Trophoblast cell (in vitro differentiated cells and primary cell): ENCODE data around the gene WLS.
"Not testable (repeated sequence)": the region's sequence is repeated elsewhere in the genome, so short reads cannot be mapped to it uniquely, and the experiment has no call there.

Experiments used
- DNase-seq, 2 donors: peaks; one replicate each; pipeline ENCODE4 v3.0.0-alpha.2; 2016
- H2AFZ ChIP-seq: 2 replicates; pipeline ENCODE4 v1.6.1; 2013; ENCODE audit warnings: low read length, moderate library complexity, mild to moderate bottlenecking; ENCODE audit not compliant: insufficient read depth, poor library complexity
- H2AK5ac ChIP-seq: 2 replicates; pipeline ENCODE4 v1.6.1; 2013; ENCODE audit warnings: mild to moderate bottlenecking, low read length
- H2BK120ac ChIP-seq: 2 replicates; pipeline ENCODE4 v1.6.1; 2013; ENCODE audit warnings: low read length, mild to moderate bottlenecking, moderate library complexity; ENCODE audit not compliant: insufficient read depth, poor library complexity
- H2BK12ac ChIP-seq: 2 replicates; pipeline ENCODE4 v1.6.1; 2013; ENCODE audit warnings: mild to moderate bottlenecking, low read length, moderate library complexity
- H2BK5ac ChIP-seq: 2 replicates; pipeline ENCODE4 v1.6.1; 2013; ENCODE audit warnings: low read length, low read depth, moderate library complexity, mild to moderate bottlenecking; ENCODE audit not compliant: poor library complexity
- H3K14ac ChIP-seq: 2 replicates; pipeline ENCODE4 v1.6.1; 2013; ENCODE audit warnings: mild to moderate bottlenecking, low read length
- H3K18ac ChIP-seq: 2 replicates; pipeline ENCODE4 v1.6.1; 2013; ENCODE audit warnings: mild to moderate bottlenecking, low read length
- H3K23ac ChIP-seq: 2 replicates; pipeline ENCODE4 v1.6.1; 2013; ENCODE audit warnings: low read length
- H3K27ac ChIP-seq: 2 replicates; pipeline ENCODE4 v1.5.1; 2013; ENCODE audit warnings: low read depth, mild to moderate bottlenecking, inconsistent platforms, low read length, moderate library complexity
- H3K27me3 ChIP-seq: 2 replicates; pipeline ENCODE4 v1.6.1; 2013; ENCODE audit warnings: inconsistent platforms, mild to moderate bottlenecking, low read length, moderate library complexity; ENCODE audit not compliant: insufficient read depth
- H3K36me3 ChIP-seq, 2 experiments: 1 replicate in 1 of 2; 2 replicates in 1 of 2; pipeline ENCODE4 v1.6.1; 2013; ENCODE audit warnings: low read length in 2 of 2, mild to moderate bottlenecking in 2 of 2, moderate library complexity in 1 of 2; ENCODE audit not compliant: insufficient read depth in 2 of 2, control insufficient read depth in 1 of 2
- H3K4ac ChIP-seq: 2 replicates; pipeline ENCODE4 v1.6.1; 2013; ENCODE audit warnings: low read depth, mild to moderate bottlenecking, low read length, moderate library complexity
- H3K4me1 ChIP-seq, 2 experiments: 1 replicate in 1 of 2; 2 replicates in 1 of 2; pipeline ENCODE4 v1.6.1; 2013; ENCODE audit warnings: low read length in 2 of 2, mild to moderate bottlenecking in 2 of 2, moderate library complexity in 1 of 2; ENCODE audit not compliant: insufficient read depth in 2 of 2, control insufficient read depth in 1 of 2
- H3K4me2 ChIP-seq: 2 replicates; pipeline ENCODE4 v1.6.1; 2013; ENCODE audit warnings: inconsistent platforms, mild to moderate bottlenecking, low read length, moderate library complexity
- H3K4me3 ChIP-seq: 2 replicates; pipeline ENCODE4 v1.5.1; 2013; ENCODE audit warnings: mild to moderate bottlenecking, low read depth, low read length, inconsistent platforms
- H3K79me1 ChIP-seq: one replicate; pipeline ENCODE4 v1.6.1; 2013; ENCODE audit warnings: low read length
- H3K79me2 ChIP-seq: 2 replicates; pipeline ENCODE4 v1.6.1; 2013; ENCODE audit warnings: low read length, mild to moderate bottlenecking; ENCODE audit not compliant: control insufficient read depth, insufficient read depth, poor library complexity
- H3K9ac ChIP-seq: 2 replicates; pipeline ENCODE4 v1.6.1; 2013; ENCODE audit warnings: mild to moderate bottlenecking, low read length
- H3K9me3 ChIP-seq: 2 replicates; pipeline ENCODE4 v1.6.1; 2013; ENCODE audit warnings: low read depth, mild to moderate bottlenecking, control low read depth, inconsistent platforms, low read length; ENCODE audit not compliant: insufficient read depth
- H4K12ac ChIP-seq: 2 replicates; pipeline ENCODE4 v1.6.1; 2013; ENCODE audit warnings: low read depth, mild to moderate bottlenecking, low read length, moderate library complexity
- H4K8ac ChIP-seq: 2 replicates; pipeline ENCODE4 v1.6.1; 2013; ENCODE audit warnings: low read depth, mild to moderate bottlenecking, low read length, moderate library complexity
- H4K91ac ChIP-seq: one replicate; pipeline ENCODE4 v1.6.1; 2013; ENCODE audit warnings: low read depth, mild to moderate bottlenecking, low read length, moderate library complexity
- WGBS: extraction: QIAGEN DNeasy Blood & Tissue Kit; methylation state at CpG from one replicate; pipeline ENCODE4 v1.1.7; 2013; ENCODE audit warnings: missing lambda C conversion rate; ENCODE audit not compliant: insufficient read length, insufficient coverage; ENCODE audit errors: extremely low coverage; 5-methylcytosine and 5-hydroxymethylcytosine counted together

The WLS gene

DNA sequence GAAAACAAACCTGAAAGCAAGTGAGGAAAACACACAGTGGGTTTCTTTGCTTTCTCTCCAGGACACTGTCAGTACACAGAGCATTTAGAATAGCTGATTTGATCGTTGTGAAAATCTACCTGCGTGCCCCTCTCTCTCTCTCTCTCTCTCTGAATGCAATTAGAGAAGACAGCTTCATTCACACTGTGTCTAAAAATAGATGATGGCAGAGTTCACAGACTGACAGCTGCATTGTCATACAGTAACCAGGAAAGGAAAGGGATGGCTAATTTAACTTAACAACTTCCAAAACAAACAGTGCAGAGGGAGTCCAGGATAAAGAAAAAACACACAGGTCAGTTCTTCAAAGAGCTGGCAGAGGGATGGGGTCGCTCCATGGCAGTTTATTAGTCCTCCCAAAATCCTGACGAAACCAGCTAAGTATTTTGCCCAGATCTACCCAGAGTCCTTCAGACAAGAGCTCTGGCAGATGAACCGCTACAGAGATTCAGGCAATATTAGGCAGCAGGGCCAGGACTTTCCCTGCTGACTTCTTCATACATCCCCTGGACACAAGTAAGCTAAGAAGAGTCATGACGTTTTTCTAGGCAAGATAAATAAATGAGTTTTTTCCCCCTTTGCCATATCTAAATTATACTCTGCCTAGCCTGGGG is 58.9 kb downstream of the WLS start:
- Histone ChIP-seq H2BK12ac (no peak overlapping the region), H3K79me1 (peaks cover 4% of the 10 kb centered on the region), H3K4me3 (no peak overlapping the region), H2AFZ (no peak overlapping the region), H3K4ac (peak overlapping the region; percentile 54), H2AK5ac (no peak overlapping the region), H3K4me2 (no peak overlapping the region), H2BK120ac (no peak overlapping the region), H3K9me3 (no peaks in the 10 kb centered on the region), H3K36me3 (peaks cover 0 to 12% of the 10 kb centered on the region in 2 experiments), H3K4me1 (peaks cover 16 to 20% of the 10 kb centered on the region in 2 experiments), H2BK5ac (no peak overlapping the region), H3K23ac (no peak overlapping the region), H3K79me2 (peaks cover 6% of the 10 kb centered on the region), H3K18ac (no peak overlapping the region), H4K8ac (no peak overlapping the region), H3K27ac (peak overlapping the region; percentile 10), H3K14ac (no peak overlapping the region), H4K12ac (no peak overlapping the region), H3K27me3 (no peaks in the 10 kb centered on the region), H4K91ac (no peak overlapping the region), H3K9ac (no peak overlapping the region)
- WGBS: no CpG with 5 or more reads among the region's 6 CpGs
- no peak for DNase-seq

DNA sequence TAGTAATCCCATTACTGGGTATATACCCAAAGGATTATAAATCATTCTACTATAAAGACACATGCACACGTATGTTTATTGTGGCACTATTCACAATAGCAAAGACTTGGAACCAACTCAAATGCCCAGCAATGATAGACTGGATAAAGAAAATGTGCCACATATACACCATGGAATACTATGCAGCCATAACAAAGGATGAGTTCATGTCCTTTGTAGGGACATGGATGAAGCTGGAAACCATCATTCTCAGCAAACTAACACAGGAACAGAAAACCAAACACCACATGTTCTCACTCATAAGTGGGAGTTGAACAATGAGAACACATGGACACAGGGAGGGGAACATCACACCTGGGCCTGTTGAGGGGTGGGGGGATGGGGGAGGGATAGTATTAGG is 60.5 kb downstream of the WLS start:
- not testable (repeated sequence) for H2AFZ ChIP-seq

DNA sequence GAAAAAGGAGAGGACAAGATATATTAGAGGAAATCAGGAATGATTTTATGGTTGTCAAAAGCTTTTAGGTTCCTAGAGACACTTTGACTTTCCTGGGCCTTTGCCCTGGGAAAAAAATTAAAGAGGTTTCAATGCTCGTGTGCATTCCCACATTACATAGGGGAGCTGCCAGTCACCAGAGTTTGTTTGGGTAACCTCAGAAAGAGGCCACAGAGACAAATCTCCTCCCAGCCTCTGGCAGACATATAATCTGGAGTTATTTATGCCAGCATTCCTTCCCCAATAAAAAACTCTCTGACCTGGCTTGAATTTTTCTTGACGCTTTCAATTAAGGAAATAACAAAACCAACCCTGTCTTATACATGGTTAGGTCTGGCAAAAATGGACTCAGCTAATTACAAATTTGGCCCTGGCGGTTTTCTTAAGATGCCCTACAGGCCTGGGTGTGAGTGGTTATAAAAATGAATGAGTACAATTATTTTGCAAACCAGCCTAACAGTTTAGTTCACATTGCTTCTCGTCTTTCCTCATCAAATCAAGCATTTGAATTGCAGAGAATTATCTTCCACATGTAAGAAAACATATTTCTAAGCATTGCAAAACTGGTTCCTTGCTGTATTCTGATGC is 63.7 kb downstream of the WLS start:
- Histone ChIP-seq H2AK5ac (no peak overlapping the region), H3K4me3 (no peak overlapping the region), H2BK5ac (no peak overlapping the region), H3K9ac (no peak overlapping the region), H3K27me3 (no peaks in the 10 kb centered on the region), H2BK12ac (no peak overlapping the region), H4K91ac (no peak overlapping the region), H3K27ac (no peak overlapping the region), H2AFZ (no peak overlapping the region), H3K4me2 (no peak overlapping the region), H3K36me3 (peaks cover 1 to 17% of the 10 kb centered on the region in 2 experiments), H3K23ac (no peak overlapping the region), H3K18ac (no peak overlapping the region), H3K79me1 (peaks cover 1% of the 10 kb centered on the region), H2BK120ac (no peak overlapping the region), H3K14ac (no peak overlapping the region), H3K4ac (peak overlapping the region; percentile 48), H3K4me1 (peaks cover 5 to 8% of the 10 kb centered on the region in 2 experiments), H3K9me3 (no peaks in the 10 kb centered on the region), H3K79me2 (no peaks in the 10 kb centered on the region), H4K12ac (no peak overlapping the region), H4K8ac (no peak overlapping the region)
- no peak for DNase-seq
- no CpG with 5 or more reads among the region's 4 CpGs for WGBS

More for the DNA sequence above, 60.5 kb downstream of the WLS start:
- H2BK120ac ChIP-seq, H2BK12ac ChIP-seq, H3K9ac ChIP-seq, H3K14ac ChIP-seq, DNase-seq, H3K18ac ChIP-seq, H3K4me3 ChIP-seq, H4K12ac ChIP-seq, H3K9me3 ChIP-seq, H3K79me1 ChIP-seq, H3K79me2 ChIP-seq, H2AK5ac ChIP-seq, H3K4me2 ChIP-seq, H3K4ac ChIP-seq, H3K23ac ChIP-seq, H3K27me3 ChIP-seq, H2BK5ac ChIP-seq, H4K8ac ChIP-seq, H4K91ac ChIP-seq, H3K27ac ChIP-seq: not testable (repeated sequence)
- no CpG with 5 or more reads among the region's 1 CpG for WGBS
- peaks cover 0 to 14% of the 10 kb centered on the region in 2 experiments for H3K36me3 ChIP-seq
- H3K4me1 ChIP-seq: peaks cover 18 to 22% of the 10 kb centered on the region in 2 experiments

DNA sequence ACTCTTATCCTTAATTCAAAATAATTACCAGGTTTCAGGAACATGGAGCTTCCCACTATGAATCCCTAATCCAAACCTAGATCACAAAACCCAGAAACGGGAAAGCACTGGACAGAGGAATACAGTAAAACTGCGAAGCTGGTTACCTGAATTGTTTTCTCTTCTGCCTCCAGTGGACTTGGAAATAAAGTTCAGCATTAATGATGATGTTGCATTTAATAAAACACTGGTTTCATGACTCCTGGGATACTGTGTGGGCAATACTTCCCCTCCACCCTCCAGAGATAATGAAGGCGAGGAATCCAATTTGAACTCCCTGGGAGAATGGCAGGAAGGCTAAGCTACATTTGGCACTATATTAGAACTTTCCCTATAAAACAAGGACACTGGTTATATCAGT is 65.1 kb downstream of the WLS start:
- no peak overlapping the region for H2BK120ac ChIP-seq
- DNase-seq: no peak
- WGBS: no CpG with 5 or more reads among the region's 3 CpGs

More for the DNA sequence above, 65.1 kb downstream of the WLS start:
- H2BK5ac ChIP-seq: no peak overlapping the region
- H3K4me1 ChIP-seq: peaks cover 5 to 8% of the 10 kb centered on the region in 2 experiments
- no peak overlapping the region for H4K12ac ChIP-seq
- H3K79me1 ChIP-seq: peaks cover 1% of the 10 kb centered on the region
- H3K9ac ChIP-seq: no peak overlapping the region
- no peak overlapping the region for H3K4me3 ChIP-seq
- H3K79me2 ChIP-seq: no peaks in the 10 kb centered on the region
- H3K23ac ChIP-seq: no peak overlapping the region
- no peaks in the 10 kb centered on the region for H3K27me3 ChIP-seq
- H3K14ac ChIP-seq: no peak overlapping the region
- no peaks in the 10 kb centered on the region for H3K9me3 ChIP-seq
- no peak overlapping the region for H2AK5ac ChIP-seq
- no peak overlapping the region for H2BK12ac ChIP-seq
- H3K36me3 ChIP-seq: peaks cover 12 to 24% of the 10 kb centered on the region in 2 experiments
- no peak overlapping the region for H3K27ac ChIP-seq
- H4K8ac ChIP-seq: no peak overlapping the region
- no peak overlapping the region for H3K18ac ChIP-seq
- H2AFZ ChIP-seq: no peak overlapping the region
- no peak overlapping the region for H4K91ac ChIP-seq
- H3K4me2 ChIP-seq: no peak overlapping the region
- no peak overlapping the region for H3K4ac ChIP-seq
